GM19452 (cell line): ENCODE results near the gene TMEM63B.
"Not testable (repeated sequence)": the region's sequence is repeated elsewhere in the genome, so short reads cannot be mapped to it uniquely, and the experiment has no call there.

Experiments
- ATAC-seq: cut with Tn5 transposase; IDR thresholded peaks from one replicate; pipeline ENCODE4 v1.9.1; 2021; ENCODE audit not compliant: unreplicated experiment

TMEM63B gene

DNA sequence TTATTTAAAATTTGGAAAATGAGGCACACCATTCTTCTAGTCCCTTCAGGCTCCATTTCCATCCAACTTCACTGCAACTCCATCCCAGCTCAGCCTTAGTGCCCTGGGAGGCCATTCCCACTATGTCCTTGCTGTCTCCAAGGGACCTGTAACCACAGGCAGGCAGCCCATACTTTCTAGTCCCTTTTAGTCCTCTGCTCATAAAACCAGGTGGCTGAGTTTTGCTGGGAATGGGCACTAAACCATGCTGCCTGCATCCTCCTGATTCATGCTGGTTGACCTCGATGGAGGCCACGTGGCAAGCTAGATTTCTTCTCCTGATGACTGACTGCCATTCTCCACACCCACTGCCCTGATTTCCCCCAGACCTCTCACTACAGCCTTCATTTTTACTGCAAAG is 61.9 kb downstream of the TMEM63B start:
- ATAC-seq, result no peak

DNA sequence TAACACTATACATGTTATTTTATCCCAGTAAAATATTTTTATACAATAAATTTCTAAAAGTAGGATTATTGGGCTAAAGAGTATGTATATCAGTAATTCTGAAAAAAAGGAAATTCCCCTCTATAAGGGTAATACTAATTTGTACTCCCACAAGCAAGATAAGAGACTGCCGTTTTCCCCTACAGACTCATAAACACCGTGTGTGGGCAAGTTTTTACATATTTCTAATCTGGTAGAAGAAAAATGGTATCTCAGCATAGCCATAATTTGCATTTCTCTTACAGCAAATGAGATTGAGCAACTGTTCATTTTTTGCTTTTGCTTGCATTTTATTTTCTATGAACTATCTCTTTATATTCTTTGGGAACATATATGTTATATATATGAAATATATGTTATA is 63.4 kb downstream of the TMEM63B start:
- ATAC-seq, result no peak

DNA sequence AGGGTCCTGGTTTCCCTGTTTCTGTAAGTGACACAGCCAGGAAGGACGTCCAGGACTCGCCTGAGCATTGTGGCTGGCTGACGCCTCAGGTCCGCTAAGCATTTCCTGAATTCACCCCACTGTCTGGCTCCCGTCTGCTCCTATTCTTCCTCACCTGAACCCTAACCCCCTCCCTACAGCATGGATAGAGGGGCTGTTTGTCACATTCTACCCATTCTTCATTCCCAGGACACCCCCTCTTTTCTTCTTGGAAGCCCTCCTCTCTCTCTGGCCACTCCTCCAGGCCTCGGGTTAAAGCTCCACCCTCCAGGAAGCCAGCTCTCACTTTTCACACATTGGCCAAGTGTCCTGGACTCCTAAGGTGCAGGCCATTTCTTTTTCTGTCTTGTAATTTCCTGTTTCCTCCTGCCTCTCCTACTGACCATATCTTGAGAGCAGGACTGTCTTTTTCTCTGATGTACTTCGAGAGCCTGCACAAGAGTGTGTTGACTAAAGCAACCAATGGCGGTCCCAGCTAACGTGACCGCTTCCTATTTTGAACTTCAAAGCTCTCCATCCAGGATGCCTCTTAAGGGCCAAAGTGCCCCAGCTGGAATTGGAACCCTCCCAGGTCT is 65.2 kb downstream of the TMEM63B start:
- no peak for ATAC-seq

DNA sequence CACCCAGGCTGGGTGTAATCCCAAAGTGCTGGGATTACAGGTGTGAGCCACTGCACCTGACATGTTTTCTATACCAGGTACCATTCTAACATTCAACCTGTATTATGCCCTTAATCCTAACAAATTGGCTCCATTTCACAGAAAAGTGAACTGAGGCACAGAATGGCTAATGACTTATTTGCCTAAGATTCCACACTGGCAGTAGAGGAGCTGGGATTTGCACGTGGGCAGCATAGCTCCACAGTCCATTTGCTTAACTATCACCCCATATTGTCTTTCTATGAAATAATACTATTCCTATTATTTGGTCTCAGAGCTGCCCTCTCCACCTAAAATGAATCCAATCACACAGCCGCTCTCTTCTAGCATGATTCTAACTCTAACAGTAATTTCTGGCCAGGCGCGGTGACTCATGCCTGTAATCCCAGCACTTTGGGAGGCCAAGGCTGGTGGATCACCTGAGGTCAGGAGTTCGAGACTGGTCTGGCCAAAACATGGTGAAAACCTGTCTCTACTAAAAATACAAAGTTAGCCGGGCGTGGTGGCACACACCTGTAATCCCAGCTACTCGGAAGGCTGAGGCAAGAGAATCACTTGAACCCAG is 66.1 kb downstream of the TMEM63B start:
- ATAC-seq, result no peak

DNA sequence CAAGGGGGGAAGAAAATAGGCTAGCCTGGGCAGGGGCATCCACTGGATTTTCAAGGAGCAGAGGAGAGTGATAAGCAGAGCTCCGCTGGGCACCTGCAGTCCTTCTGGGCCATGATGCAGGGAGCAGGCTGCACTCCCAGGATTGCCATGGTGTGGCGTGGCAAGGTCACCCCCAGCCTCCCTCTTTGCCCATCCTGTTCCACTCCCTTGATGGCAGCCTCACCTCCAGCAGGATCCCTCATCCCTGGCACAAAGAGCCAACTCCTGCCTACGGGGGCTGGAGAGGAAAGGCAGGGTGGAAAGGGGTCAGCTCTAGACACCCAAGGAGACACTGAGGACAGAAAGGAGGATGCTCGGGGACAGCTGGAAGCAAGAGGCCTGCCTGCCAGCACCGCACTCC is 67.0 kb downstream of the TMEM63B start:
- no peak for ATAC-seq

DNA sequence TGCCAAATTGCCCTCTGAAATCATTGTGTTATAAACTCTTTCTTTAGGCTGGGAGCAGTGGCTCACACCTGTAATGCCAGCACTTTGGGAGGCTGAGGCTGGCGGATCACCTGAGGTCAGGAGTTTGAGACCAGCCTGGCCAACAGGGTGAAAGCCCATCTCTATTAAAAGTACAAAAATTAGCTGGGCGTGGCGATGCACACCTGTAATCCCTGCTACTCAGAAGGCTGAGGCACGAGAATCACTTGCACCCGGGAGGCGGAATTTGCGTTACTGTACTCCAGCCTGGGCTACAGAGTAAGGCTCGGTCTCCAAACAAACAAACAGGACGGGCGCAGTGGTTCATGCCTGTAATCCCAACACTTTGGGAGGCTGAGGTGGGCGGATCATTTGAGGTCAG is 69.0 kb downstream of the TMEM63B start:
- ATAC-seq, result not testable (repeated sequence)

DNA sequence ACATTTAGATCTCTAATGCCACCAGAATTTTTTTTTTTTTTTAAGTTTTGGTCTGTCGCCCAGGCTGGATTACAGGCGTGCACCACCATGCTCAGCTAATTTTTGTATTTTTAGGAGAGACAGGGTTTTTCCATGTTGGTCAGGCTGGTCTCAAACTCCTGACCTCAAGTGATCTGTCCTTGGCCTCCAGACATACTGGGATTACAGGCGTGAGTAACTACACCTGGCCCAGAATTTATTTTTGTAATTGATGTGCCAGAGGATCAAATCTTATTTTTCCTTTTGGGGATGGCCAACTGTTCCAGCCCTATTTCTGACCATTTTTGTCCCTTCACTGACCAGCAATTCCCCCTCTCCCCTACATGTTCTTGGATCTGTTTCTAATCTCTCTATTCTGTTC is 71.3 kb downstream of the TMEM63B start:
- no peak for ATAC-seq

DNA sequence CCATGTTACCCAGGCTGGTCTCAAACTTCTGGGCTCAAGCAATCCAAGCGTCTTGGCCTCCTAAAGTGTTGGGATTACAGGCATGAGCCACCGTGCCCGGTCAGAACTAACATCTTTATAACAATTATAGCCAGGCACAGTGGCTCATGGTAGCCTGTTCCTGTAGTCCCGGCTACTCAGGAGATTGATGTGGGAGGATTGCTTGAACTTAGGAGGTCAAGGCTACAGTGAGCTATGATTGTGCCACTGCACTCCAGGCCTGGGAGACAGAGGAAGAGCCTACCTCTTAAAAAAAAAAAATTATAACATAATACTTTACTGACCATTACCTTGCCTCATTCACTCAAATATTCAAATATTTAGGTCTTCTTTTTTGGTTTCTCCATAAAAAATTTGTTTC is 72.5 kb downstream of the TMEM63B start:
- no peak for ATAC-seq

DNA sequence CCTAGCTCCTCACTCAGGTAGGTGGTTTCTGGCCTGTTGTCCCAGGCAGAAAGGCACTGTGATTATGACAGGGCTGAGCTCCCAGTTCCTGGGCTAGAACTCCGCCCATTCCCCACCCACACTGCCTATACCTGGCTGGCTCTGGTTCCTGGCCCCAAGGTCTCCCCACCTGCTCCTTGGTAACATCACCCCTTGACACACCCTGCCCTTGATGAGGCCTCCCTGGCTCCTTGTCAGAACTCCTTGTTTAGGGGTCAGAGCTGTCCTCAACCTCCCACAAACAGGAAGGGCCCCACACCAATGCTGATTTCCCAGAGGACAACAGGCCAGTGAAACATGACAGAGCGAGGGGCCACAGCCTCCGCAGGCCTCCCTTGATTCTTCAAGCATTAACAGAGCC is 73.8 kb downstream of the TMEM63B start:
- ATAC-seq, result no peak

DNA sequence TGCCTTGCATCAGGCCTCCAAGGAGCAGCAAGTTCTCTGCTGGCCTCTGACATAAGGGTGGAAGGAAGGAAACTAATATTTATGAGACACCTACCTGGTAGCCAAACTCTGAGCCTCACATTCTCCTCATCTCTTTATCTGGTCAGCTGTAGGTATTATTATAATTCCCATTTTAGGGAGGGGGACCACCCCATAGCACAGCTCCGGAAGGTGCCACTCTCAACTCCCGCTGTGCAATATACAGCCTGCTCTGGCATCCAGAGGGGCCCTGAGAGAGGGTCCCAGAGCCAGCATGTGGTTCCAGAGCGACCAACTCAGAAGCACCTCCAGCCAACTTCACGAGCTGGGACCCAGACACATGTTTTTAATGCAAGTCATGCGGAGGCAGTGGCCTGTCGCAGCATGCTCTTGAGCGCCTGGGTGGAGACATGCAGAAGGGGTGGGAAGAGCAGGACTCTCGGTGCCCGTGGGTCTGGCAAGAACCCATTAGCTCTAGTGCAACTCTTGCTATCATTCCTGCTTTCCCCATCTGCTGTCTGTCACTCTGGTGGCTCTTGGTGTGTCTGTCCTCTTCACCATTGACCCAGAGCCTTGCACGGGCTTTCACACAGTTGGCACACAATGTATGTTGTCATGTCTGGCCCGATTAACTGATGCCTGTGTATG is 74.4 kb downstream of the TMEM63B start:
- ATAC-seq, result no peak

DNA sequence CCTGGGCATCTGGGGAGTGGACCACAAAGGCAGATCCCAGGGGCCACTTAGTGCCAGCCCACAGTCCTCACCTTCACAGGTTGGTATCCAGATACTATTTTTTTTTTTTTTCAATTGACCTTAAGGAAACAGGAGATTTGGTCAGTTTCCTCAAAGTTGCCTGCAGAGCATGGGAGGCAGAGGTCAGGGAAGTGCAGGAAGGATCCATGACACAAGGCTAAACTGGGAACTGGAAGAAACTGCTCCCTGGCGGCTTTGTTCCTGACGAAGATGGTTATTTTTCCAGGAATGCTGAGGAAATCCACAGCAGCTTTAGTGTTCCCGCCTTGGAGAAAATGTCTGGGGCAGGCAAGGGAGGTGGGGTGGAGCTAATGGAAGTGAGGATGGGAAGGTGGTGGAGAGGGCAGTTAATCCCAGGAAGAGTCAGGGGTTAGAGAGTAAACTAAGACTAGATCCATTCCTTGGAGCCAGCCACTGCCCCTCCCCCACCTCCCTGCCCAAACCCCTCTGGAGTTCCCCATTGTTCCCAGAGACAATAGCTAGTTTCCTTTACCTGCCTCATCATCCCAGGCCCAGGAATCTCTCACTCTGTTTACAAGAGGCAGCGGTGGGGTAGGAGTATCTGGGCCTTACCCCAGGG is 75.1 kb downstream of the TMEM63B start:
- ATAC-seq, result no peak

DNA sequence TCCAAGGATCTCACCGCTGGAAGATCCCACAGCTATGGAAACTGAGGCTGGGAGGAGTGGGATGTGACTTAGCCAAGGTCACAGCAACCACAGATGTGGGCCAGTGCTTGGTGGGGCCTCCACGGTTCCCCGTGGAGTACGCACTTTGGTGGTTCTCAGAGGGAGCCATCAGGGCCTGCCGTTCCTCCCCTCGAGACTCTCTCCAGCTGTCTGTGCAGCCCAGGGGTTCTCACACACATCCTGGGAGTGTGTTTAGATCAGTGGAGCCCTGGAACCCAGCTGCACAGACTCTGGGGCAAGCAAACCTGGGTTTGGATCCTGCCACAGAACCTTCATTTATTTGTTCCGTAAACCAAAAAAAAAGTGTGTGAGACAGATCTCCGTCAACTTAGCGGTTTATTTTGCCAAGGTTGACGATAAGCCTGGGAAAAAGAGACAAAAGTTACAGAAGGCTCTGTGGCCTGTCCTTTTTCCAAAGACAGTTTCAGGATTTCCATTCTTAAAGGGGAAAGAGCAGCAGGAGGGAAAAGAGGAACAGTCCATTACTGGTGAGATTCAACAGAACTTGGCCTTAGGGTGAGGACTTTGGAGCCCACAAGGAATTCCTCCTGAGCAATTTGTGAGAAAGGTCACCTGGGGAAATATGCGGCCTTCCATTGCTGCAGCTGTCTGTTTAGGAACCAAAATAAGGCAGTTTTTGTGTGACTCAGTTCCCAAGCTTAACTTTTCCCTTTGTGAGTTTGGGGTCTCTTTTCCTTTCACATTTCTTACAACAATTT is 75.8 kb downstream of the TMEM63B start:
- ATAC-seq, result no peak

DNA sequence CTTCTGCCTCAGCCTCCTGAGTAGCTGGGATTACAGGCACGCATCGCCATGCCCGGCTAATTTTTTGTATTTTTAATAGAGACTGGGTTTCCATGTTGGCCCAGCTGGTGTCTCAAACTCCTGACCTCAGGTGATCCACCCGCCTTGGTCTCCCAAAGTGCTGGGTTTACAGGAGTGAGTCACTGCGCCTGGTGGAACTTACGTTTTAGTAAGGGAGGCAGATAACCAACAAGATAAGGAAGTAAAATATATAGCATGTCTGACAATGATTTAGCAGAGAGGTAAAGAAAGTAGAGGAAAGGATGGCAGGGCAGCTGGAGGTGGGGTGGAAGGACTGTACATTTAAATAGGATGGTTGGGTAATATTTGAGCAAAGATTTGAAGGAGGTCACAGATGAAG is 76.6 kb downstream of the TMEM63B start:
- no peak for ATAC-seq
